OCI-LY1 (cell line): ENCODE results near the gene LMOD1.

Source experiments
- H2AFZ ChIP-seq: fragments of 200-600 bp; sonication (generic), shearing (Covaris generic); 2 replicates; pipeline ENCODE4 v1.6.0; 2014; ENCODE audit warnings: antibody characterized with exemption, mild to moderate bottlenecking, low read length
- H3F3A ChIP-seq: fragments of 200-600 bp; sonication (generic), shearing (Covaris generic); 2 replicates; pipeline ENCODE4 v1.6.0; 2014; ENCODE audit warnings: mild to moderate bottlenecking, antibody characterized with exemption, low read length, moderate library complexity; ENCODE audit not compliant: insufficient read depth
- H3K27ac ChIP-seq: fragments of 200-600 bp; sonication (generic); 2 replicates; pipeline ENCODE4 v1.5.1; 2014; ENCODE audit warnings: low read length, mixed run types, mild to moderate bottlenecking, low read depth; ENCODE audit not compliant: poor library complexity, severe bottlenecking
- H3K27me3 ChIP-seq: fragments of 200-600 bp; sonication (generic); 2 replicates; pipeline ENCODE4 v1.6.0; 2014; ENCODE audit warnings: antibody characterized with exemption, mild to moderate bottlenecking, low read length, moderate library complexity; ENCODE audit not compliant: insufficient read depth
- H3K36me3 ChIP-seq: fragments of 200-600 bp; sonication (generic); 2 replicates; pipeline ENCODE4 v1.6.1; 2014; ENCODE audit warnings: mild to moderate bottlenecking, antibody characterized with exemption, low read length, moderate library complexity, mixed read lengths; ENCODE audit not compliant: insufficient read depth
- H3K4me1 ChIP-seq: fragments of 200-600 bp; sonication (generic); 2 replicates; pipeline ENCODE4 v1.5.1; 2014; ENCODE audit warnings: mild to moderate bottlenecking, low read length, moderate library complexity; ENCODE audit not compliant: insufficient read depth, severe bottlenecking
- H3K4me2 ChIP-seq: fragments of 200-600 bp; sonication (generic), shearing (Covaris generic); 2 replicates; pipeline ENCODE4 v1.6.1; 2014; ENCODE audit warnings: low read length
- H3K4me3 ChIP-seq: fragments of 200-600 bp; sonication (generic); 2 replicates; pipeline ENCODE4 v1.5.1; 2014; ENCODE audit warnings: low read length, low read depth, mild to moderate bottlenecking, mixed read lengths; ENCODE audit not compliant: poor library complexity, severe bottlenecking
- H3K79me2 ChIP-seq: fragments of 200-600 bp; shearing (Covaris generic); 2 replicates; pipeline ENCODE4 v1.6.1; 2016; ENCODE audit warnings: mixed run types, low read length, mixed read lengths; ENCODE audit not compliant: insufficient read depth
- H3K9ac ChIP-seq: fragments of 200-600 bp; sonication (generic), shearing (Covaris generic); 2 replicates; pipeline ENCODE4 v1.6.1; 2014; ENCODE audit warnings: mild to moderate bottlenecking, low read length, mixed read lengths
- H3K9me2 ChIP-seq: fragments of 200-600 bp; sonication (generic), shearing (Covaris generic); 2 replicates; pipeline ENCODE4 v1.6.1; 2014; ENCODE audit warnings: low read depth, mild to moderate bottlenecking, low read length, mixed read lengths
- H3K9me3 ChIP-seq: fragments of 200-600 bp; shearing (Covaris generic); 2 replicates; pipeline ENCODE4 v1.6.1; 2014; ENCODE audit warnings: low read length, mixed read lengths
- H4K20me1 ChIP-seq: fragments of 200-600 bp; sonication (generic), shearing (Covaris generic); 2 replicates; pipeline ENCODE4 v1.6.0; 2016; ENCODE audit warnings: mild to moderate bottlenecking, low read length; ENCODE audit not compliant: insufficient read depth
- CTCF ChIP-seq: fragments of 200-600 bp; sonication (generic), shearing (Covaris generic); IDR thresholded peaks from 2 replicates; pipeline ENCODE4 v1.5.1; 2017; ENCODE audit warnings: mild to moderate bottlenecking, antibody characterized with exemption, low read length, moderate library complexity, mixed read lengths
- EZH2 ChIP-seq: fragments of 200-600 bp; sonication (generic), shearing (Covaris generic); IDR thresholded peaks from 2 replicates; pipeline ENCODE4 v1.8.0; 2017; ENCODE audit warnings: borderline replicate concordance, mixed run types, mild to moderate bottlenecking, antibody characterized with exemption, low read length, moderate library complexity, mixed read lengths

Gene LMOD1

GRCh38 chr1:201877877-201878401 is 68.4 kb downstream of the LMOD1 start:
- no peaks in the 10 kb centered on the region for H3F3A ChIP-seq
- peaks cover 46% of the 10 kb centered on the region for H3K36me3 ChIP-seq
- H3K4me1 ChIP-seq, result no peaks in the 10 kb centered on the region
- no peak overlapping the region for H2AFZ ChIP-seq
- H4K20me1 ChIP-seq, result no peaks in the 10 kb centered on the region
- H3K4me2 ChIP-seq, result no peak overlapping the region
- no peaks in the 10 kb centered on the region for H3K79me2 ChIP-seq
- no peak overlapping the region for H3K9ac ChIP-seq
- no peak for TF ChIP-seq EZH2
- peak; percentile 55 for TF ChIP-seq CTCF
- H3K9me2 ChIP-seq, result no peaks in the 10 kb centered on the region
- H3K27me3 ChIP-seq, result no peaks in the 10 kb centered on the region
- H3K9me3 ChIP-seq, result no peaks in the 10 kb centered on the region
- H3K27ac ChIP-seq, result no peak overlapping the region
- H3K4me3 ChIP-seq, result no peak overlapping the region

GRCh38 chr1:201876148-201876818 is 70.1 kb downstream of the LMOD1 start:
- no peak overlapping the region for H3K27ac ChIP-seq
- peaks cover 62% of the 10 kb centered on the region for H3K36me3 ChIP-seq
- no peaks in the 10 kb centered on the region for H3K9me2 ChIP-seq
- no peaks in the 10 kb centered on the region for H3K79me2 ChIP-seq
- H4K20me1 ChIP-seq, result no peaks in the 10 kb centered on the region
- no peak for TF ChIP-seq EZH2
- peak; percentile 33; the same call in 1 of the 2 replicates for TF ChIP-seq CTCF
- H3K9me3 ChIP-seq, result no peaks in the 10 kb centered on the region
- H3K4me2 ChIP-seq, result no peak overlapping the region
- no peaks in the 10 kb centered on the region for H3F3A ChIP-seq
- no peak overlapping the region for H2AFZ ChIP-seq
- H3K27me3 ChIP-seq, result no peaks in the 10 kb centered on the region
- H3K4me3 ChIP-seq, result no peak overlapping the region
- no peaks in the 10 kb centered on the region for H3K4me1 ChIP-seq
- H3K9ac ChIP-seq, result no peak overlapping the region

GRCh38 chr1:201874672-201875071 is 71.7 kb downstream of the LMOD1 start:
- H3K27me3 ChIP-seq, result no peaks in the 10 kb centered on the region
- no peaks in the 10 kb centered on the region for H3F3A ChIP-seq
- no peaks in the 10 kb centered on the region for H3K79me2 ChIP-seq
- no peaks in the 10 kb centered on the region for H3K9me3 ChIP-seq
- no peak overlapping the region for H3K4me2 ChIP-seq
- H3K27ac ChIP-seq, result no peak overlapping the region
- TF ChIP-seq CTCF (no peak), EZH2 (no peak)
- no peaks in the 10 kb centered on the region for H4K20me1 ChIP-seq
- H3K4me3 ChIP-seq, result no peak overlapping the region
- H3K9ac ChIP-seq, result no peak overlapping the region
- H2AFZ ChIP-seq, result no peak overlapping the region
- no peaks in the 10 kb centered on the region for H3K4me1 ChIP-seq
- H3K9me2 ChIP-seq, result no peaks in the 10 kb centered on the region
- peaks cover 79% of the 10 kb centered on the region for H3K36me3 ChIP-seq
